GM19240 (cell line): ENCODE results near the gene FRMD5.
"Not testable (repeated sequence)": the region's sequence is repeated elsewhere in the genome, so short reads cannot be mapped to it uniquely, and the experiment has no call there.

Experiments
- DNase-seq: peaks from one replicate; pipeline ENCODE4 v3.0.0; 2011; ENCODE audit warnings: low spot score; ENCODE audit not compliant: insufficient read length

FRMD5 gene

DNA sequence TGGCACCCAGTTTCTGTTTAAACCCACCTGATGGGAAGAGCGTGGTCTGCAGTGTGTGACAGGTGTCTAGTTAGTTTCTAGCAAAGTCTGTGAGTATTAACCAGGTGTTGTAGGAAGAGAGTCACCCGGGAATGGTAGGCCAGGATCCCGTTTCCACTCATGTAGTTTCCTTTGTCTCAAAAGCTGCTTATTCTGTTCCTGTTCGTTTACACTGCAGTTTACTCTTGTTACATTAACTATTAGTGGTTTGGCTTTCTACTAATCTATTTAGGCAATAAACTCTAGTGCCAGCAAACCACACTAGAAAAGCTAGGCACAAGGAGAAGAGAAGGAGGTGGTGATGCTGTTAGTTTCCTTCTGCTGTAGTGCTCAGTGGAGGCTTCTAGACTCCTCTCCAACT is 335.5 kb downstream of the FRMD5 start:
- no peak for DNase-seq

DNA sequence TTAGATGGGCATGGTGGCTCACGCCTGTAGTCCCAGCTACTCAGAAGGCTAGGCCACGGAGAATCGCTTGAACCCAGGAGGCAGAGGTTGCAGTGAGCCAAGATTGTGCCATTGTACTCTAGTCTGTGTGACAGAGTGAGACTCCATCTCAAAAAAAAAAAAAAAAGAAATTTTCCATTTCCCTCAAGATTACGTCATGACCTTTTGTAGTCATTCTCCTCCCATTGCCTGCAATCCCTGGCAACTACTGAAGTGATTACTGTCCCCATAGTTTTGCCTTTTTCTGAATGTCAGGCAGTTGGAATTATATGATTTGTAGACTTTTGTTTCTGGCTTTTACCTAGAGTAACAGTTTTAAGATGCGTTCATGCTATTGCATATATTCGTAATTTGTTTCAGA is 340.3 kb downstream of the FRMD5 start:
- DNase-seq, result no peak

DNA sequence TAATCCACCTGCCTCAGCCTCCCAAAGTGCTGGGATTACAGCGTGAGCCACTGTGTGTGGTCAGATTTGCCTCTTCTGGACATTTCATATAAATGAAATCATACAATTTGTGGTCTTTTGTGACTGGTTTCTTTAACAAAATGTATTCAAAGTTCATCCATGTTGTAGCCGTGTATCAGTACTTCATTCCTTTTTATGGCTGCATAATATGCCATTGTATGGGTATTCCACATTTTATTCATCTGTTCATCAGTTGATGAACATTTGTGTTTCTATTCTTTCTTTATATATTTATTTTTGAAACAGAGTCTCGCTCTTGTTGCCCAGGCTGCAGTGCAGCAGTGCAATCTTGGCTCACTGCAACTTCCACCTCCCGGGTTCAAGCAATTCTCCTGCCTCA is 342.5 kb downstream of the FRMD5 start:
- DNase-seq, result no peak

DNA sequence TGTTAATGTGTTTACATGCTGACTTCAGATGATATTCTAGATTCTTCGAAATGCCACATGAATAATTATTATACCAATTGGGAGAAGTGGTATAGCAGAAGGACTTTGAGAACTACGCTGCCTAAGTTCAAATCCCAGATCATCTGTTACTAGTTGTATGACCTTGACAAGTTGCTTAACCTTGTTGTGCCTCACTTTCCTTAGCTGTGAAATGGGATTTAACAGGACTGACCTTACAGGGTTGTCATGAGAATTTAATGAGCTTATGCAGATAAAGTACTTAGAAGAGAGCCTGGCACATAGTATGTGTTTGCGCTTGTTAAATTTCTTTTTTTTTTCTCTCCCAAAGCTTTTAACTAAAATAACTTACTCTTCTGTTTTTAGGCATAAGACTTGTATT is 343.8 kb downstream of the FRMD5 start:
- no peak for DNase-seq

DNA sequence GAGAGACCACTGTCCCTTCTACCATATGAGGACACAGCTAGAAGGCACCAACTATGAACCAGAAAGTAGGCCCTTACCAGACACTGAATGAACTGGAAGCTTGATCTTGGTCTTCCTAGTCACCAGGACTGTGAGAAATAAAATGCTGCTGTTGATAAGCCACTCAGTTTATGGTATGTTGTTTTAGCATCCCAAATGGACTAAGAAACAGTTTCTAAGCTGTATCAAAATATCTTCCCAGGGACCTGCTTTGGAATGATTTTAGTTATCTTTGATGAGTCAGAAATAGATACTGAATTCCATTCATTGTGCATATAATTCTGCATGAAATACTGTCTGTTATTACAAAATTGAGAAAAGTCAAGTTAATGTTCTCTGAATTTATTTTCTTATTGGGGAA is 349.6 kb downstream of the FRMD5 start:
- no peak for DNase-seq

DNA sequence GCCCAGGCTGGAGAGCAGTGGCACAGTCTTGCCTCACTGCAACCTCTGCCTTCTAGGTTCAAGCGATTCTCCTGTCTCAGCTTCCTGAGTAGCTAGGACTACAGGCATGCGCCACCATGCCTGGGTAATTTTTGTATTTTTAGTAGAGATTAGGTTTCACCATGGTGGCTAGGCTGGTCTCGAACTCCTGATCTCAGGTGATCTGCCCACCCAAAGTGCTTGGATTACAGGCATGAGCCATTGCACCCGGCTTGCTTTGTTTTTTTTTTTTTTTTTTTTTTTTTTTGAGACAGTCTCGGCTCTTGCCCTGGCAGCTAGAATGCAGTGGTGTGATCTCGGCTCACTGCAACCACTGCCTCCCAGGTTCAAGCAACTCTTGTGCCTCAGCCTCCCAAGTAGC is 362.6 kb downstream of the FRMD5 start:
- not testable (repeated sequence) for DNase-seq

DNA sequence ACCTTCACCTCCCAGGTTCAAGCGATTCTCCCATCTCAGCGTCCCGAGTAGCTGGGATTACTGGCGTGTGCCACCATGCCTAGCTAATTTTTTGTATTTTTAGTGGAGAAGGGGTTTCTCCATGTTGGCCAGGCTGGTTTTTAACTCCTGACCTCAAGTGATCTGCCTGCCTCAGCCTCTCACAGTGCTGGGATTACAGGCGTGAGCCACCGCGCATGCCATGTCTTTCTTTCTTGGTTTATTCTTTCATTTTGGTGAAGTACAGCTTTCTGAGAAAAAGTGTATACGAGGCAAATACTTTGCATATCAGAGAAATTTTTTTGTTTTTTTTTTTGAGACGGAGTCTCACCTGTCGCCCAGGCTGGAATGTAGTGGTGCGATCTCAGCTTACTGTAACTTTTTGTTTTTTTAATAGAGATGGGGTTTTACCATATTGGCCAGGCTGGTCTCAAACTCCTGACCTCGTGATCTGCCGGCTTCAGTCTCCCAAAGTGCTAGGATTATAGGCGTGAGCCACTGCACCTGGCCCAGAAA is 363.5 kb downstream of the FRMD5 start:
- not testable (repeated sequence) for DNase-seq

DNA sequence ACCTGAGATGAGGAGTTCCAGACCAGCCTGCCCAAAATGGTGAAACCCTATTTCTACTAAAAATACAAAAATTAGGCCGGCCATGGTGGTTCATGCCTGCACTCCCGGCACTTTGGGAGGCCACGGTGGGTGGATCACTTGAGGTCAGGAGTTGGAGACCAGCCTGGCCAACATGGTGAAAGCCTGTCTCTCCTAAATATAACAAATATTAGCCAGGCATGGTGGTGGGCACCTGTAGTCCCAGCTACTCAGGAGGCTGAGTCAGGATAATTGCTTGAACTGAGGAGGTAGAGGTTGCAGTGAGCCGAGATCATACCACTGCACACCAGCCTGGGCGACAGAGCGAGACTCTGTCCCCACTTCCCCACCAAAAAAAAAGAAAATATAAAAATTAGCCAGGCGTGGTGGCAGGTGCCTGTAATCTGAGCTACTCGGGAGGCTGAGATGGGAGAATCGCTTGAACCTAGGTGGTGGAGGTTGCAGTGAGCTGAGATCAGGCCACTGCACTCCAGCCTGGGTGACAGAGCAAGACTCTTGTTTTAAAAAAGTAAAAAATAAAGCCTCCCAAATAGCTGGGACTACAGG is 364.3 kb downstream of the FRMD5 start:
- DNase-seq, result not testable (repeated sequence)

DNA sequence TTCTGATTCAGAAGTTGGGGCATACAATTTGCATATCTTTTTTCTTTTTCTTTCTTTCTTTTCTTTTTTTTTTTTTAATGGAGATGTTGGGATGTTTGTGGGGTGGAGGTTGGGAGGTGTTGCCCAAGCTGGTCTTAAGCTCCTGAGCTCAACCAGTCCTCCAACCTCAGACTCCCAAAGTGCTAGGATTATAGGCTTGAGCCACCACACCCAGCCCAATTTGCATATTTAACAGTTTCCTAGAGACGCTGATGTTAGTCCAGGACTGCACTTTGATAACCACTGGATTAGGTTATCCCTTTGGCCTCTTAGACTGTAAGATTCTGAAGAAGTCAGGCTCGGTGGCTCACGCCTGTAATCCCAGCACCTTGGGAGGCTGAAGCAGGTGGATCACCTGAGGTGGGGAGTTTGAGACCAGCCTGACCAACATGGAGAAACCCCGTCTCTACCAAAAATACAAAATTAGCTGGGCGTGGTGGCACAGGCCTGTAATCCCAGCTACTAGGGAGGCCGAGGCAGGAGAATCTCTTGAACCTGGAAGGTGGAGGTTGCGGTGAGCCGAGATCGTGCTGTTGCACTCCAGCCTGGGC is 365.0 kb downstream of the FRMD5 start:
- not testable (repeated sequence) for DNase-seq

DNA sequence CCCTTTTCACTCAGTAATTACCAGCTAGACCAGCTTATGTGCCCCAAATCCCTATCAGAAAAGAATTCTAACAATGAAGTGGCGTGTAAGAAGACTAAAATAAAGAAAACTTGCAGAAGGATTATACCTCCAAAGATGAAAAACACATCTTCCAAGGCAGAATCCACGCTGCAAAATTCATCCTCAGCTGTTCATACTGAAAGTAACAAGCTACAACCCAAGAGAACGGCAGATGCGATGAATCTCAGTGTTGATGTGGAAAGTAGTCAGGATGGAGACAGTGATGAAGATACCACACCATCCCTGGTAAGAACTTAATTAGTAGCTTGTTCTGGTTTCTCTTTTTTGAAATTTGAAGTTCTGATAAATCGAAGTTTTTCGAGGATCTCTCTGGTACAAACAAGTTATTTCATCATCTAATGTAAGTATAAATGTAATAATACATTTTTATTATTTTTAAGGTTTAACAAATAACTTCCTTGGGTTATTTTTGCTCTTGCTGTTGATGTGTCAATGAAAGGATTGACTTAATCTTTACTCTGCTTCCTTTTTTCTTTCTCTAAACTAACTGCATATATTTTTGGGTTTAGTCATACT is 366.9 kb downstream of the FRMD5 start:
- no peak for DNase-seq

DNA sequence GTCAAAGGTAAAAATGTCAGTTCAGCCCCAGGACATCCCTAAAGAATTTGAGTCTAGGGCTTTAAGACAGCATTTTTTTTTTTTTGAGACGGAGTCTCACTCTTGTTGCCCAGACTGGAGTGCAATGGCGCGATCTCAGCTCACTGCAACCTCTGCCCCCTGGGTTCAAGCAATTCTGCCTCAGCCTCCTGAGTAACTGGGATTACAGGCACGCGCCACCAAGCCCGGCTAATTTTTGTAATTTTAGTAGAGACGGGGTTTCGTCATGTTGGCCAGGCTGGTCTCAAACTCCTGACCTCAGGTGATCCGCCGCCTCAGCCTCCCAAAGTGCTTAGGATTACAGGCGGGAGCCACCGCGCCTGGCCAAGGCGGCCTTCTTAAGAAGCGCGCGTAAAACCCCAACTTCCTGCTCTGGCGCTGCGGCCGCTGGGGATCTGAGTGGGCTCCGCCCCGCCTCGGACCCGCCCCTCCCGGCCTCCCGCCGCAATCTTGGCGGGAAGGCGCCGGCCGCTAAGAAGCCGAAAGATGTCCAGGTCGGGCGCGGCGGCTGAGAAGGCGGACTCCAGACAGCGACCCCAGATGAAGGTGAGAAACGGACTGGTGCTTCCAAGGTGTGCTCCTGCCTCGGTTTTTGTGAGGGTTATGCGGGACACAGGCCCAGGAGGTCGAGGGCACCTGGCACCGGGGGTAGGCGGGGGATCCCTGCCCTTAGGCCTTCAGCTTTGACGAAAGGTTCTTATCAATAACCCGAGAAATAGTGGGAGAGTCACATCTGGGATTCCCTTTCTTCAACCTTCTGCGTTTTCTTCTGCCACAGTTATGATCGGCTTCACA is 368.3 kb downstream of the FRMD5 start, which contains the start of gene WDR76:
WDR76 (plus strand) TSS at position 495 of the 834 bp plus-strand sequence; CDS start at position 526, 31 bp downstream.
- peak; percentile 46 for DNase-seq

DNA sequence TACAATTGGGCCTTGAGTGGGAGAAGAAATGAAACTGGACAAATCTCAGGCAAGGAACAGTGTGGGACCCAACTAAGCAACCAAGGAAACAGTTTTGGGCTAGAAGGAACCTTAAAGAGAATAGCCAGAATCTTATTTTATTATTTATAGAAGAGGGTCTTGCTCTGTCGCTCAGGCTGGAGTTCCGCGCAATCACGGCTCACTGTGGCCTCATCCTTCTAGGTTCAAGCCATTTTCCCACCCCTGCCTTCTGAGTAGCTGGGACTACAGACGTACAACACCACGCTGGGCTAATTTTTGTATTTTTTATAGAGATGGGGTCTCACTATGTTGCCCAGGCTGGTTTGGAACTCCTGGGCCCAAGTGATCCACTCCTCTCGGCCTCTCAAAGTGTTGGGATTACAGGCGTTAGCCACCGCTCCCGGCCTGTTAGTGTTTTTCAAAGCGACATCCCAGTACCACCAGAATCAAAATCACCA is 369.0 kb downstream of the FRMD5 start:
- no peak for DNase-seq

DNA sequence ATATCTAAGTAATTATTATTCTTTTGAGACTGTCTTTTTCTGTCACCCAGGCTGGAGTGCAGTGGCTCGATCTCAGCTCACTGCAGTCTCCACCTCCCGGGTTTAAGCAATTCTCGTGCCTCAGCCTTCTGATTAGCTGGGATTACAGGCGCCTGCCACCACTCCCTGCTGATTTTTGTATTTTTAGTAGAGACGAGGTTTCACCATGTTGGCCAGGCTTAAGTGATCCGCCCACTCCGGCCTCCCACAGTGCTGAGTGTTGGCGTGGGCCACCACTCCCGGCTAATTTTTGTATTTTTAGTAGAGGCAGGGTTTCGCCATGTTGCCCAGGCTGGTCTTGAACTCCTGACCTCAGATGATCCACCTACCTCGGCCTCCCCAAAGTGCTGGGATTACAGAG is 369.8 kb downstream of the FRMD5 start:
- DNase-seq, result not testable (repeated sequence)

DNA sequence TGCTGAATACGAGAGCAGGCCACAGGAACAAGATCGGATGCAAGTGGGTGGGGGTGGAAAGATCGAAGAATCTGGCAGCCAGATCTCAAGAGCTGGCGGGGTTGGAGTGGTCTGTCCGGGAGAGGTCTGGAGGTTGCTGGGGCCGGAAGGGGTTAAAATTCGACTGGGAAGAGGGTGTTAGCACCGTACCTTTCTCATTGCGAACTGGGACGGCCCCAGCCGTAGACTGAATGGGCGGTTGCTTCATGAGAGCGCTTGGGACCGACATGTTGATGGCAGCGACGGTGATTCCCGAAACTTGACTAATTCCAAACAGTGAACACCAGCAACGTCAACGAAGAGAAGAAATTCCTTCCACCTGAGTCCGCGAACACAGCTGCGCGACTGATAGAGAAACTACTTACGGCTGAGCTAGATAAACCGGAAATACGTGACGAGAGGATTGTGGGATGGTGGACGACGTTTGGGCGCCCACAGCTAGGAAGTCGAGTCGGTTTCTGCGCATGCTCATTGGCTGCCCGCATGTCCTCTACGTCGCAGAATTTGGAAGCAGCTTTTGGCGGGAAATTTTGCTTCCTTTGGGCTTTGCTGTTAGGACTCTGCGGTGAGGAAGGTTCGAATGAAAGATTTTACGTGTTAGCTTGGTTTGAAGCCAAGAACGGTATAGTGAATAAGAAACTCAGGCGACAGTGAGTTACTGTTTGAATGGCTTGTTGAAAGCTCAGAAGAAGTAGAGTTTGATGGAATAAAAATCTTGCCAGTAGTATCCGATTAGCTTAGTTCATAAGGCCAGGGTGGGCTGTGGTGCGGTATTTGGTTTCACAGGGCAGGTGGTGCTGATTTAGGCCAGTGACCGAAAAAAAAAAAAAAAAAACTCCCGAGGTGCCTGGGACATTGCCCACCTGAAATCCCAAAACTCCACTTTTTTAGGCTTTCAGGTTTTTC is 370.5 kb downstream of the FRMD5 start, which contains the start of gene MFAP1:
MFAP1 (minus strand) TSS at position 389 of the 945 bp plus-strand sequence; CDS start at position 268, 121 bp downstream.
- DNase-seq, result peak; percentile 92

DNA sequence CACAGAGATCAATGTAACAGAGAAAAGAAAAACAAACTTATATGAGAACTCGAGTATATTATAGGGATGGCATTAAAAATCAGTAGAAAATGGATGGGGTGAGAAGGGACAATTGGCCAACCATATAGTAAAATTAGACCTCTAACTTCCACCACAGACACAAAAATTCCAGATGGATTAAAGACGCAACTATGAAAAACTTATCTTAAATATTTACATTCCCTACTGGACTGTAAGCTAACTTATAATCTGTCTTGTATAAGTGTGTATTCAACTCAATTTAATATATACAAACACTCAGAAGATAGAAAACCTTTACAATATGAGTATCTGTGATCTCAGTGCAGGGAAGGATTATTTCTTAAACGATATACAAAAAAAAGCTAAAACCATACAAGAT is 373.6 kb downstream of the FRMD5 start:
- no peak for DNase-seq
